ENCODE data around the gene ZMPSTE24. TPM values are rescaled to one million over a fixed set of nuclear protein-coding genes. Genes with fewer than 3 reads are reported as not detected.

Gene ZMPSTE24
- polyA plus RNA-seq, 2 of the 4 experiments (the other 2 are of a cell fraction) = 44.3 to 61.3 TPM

- POLR2A ChIA-PET = no interaction called here
- no peaks in the 10 kb centered on the region for H3K4me1 ChIP-seq
- no peak for DNase-seq (ENCODE audit: low read depth in 1 of 2, low spot score in 1 of 2)
- no peak for ATAC-seq
- H3K27ac ChIP-seq = no peak overlapping the region
- CTCF ChIA-PET = no interaction called here
- no peak overlapping the region for H3K4me3 ChIP-seq
- no peak for TF ChIP-seq CHD2 (IDR thresholded peaks at IDR 0.05; ENCODE audit: low read length, partially characterized antibody)
- no peak for TF ChIP-seq EP300 (IDR thresholded peaks at IDR 0.05)
- no peak for TF ChIP-seq MYC (IDR thresholded peaks at IDR 0.05; ENCODE audit: borderline replicate concordance, low read length)
- TF ChIP-seq RAD21 (conservative IDR thresholded peaks at IDR 0.05 in 1 of 2, IDR thresholded peaks at IDR 0.05 in 1 of 2) = no peak
- TF ChIP-seq CBX8 (IDR thresholded peaks at IDR 0.05) = no peak
- no peak for TF ChIP-seq RARB (CRISPR knock-in tag; IDR thresholded peaks at IDR 0.05)
- no peak for TF ChIP-seq CBX2 (IDR thresholded peaks at IDR 0.05; ENCODE audit: borderline replicate concordance, low read depth)
- no peak for TF ChIP-seq RNF2 (IDR thresholded peaks at IDR 0.05; ENCODE audit: borderline replicate concordance, low read depth)
- TF ChIP-seq TP53 (CRISPR knock-in tag; IDR thresholded peaks at IDR 0.05) = no peak
- no peak for TF ChIP-seq FOSB (CRISPR knock-in tag; IDR thresholded peaks at IDR 0.05)
- TF ChIP-seq KDM1A (IDR thresholded peaks at IDR 0.05; ENCODE audit: low read depth) = no peak
- WGBS (ENCODE audit: missing lambda C conversion rate) = 81% methylated on average over 10 of the region's 12 CpGs
- FAIRE-seq = no peak
- no peak overlapping the region for H3K4me2 ChIP-seq
- no peaks in the 10 kb centered on the region for H3K9me3 ChIP-seq
Measured at GRCh38 chr1:40301541-40302299, 43.7 kb downstream of the ZMPSTE24 start.

- H3K4me1 ChIP-seq = no peaks in the 10 kb centered on the region
- POLR2A ChIA-PET = no interaction called here
- H3K9me3 ChIP-seq = no peaks in the 10 kb centered on the region
- CTCF ChIA-PET = no interaction called here
- TF ChIP-seq NR3C1 (IDR thresholded peaks at IDR 0.05) (no peak), CHD4 (IDR thresholded peaks at IDR 0.05; ENCODE audit: borderline replicate concordance) (no peak), ZSCAN20 (CRISPR knock-in tag; IDR thresholded peaks at IDR 0.05) (no peak), NFE2L2 (conservative IDR thresholded peaks at IDR 0.05; ENCODE audit: low read length) (no peak), POLR2A (IDR thresholded peaks at IDR 0.05; ENCODE audit: low read length) (no peak), RNF2 (IDR thresholded peaks at IDR 0.05; ENCODE audit: borderline replicate concordance, low read depth) (no peak), HOXB13 (CRISPR knock-in tag; IDR thresholded peaks at IDR 0.05; ENCODE audit: low read depth) (no peak), EHF (CRISPR knock-in tag; IDR thresholded peaks at IDR 0.05) (no peak), CBX8 (IDR thresholded peaks at IDR 0.05) (no peak), HEYL (CRISPR knock-in tag; IDR thresholded peaks at IDR 0.05) (no peak), MAX (IDR thresholded peaks at IDR 0.05) (no peak), RARB (CRISPR knock-in tag; IDR thresholded peaks at IDR 0.05) (no peak), ZNF302 (CRISPR knock-in tag; IDR thresholded peaks at IDR 0.05) (no peak), ZC3H11A (IDR thresholded peaks at IDR 0.05) (no peak), RCOR1 (IDR thresholded peaks at IDR 0.05; ENCODE audit: low read depth, low read length) (no peak), TFCP2L1 (CRISPR knock-in tag; IDR thresholded peaks at IDR 0.05) (no peak), RFX5 (IDR thresholded peaks at IDR 0.05) (no peak), CBX2 (IDR thresholded peaks at IDR 0.05; ENCODE audit: borderline replicate concordance, low read depth) (no peak)
- DNase-seq (ENCODE audit: low read depth in 1 of 2, low spot score in 1 of 2) = no peak
- H3K27ac ChIP-seq = no peak overlapping the region
- ATAC-seq = no peak
- no peak overlapping the region for H3K4me2 ChIP-seq
- H3K4me3 ChIP-seq = no peak overlapping the region
- no peak for FAIRE-seq
- WGBS (ENCODE audit: missing lambda C conversion rate) = 90% methylated on average over 6 of the region's 13 CpGs
Measured at GRCh38 chr1:40302475-40302874, 44.4 kb downstream of the ZMPSTE24 start.

GRCh38 chr1:40303051-40303771 lies 45.2 kb downstream of the ZMPSTE24 start:
- Histone ChIP-seq H3K27ac (no peak overlapping the region), H3K9me3 (no peaks in the 10 kb centered on the region), H3K4me3 (no peak overlapping the region), H3K4me1 (no peaks in the 10 kb centered on the region), H3K4me2 (no peak overlapping the region)
- WGBS (ENCODE audit: missing lambda C conversion rate) = 83% methylated on average over 15 of the region's 38 CpGs
- CTCF ChIA-PET = interaction anchor here (1.7 kb wide), 1 partner anchor 12 kb away, joined by 10 read pairs; no protein-coding TSS in a partner anchor
- TF ChIP-seq RARB (CRISPR knock-in tag; IDR thresholded peaks at IDR 0.05) (no peak), TP53 (CRISPR knock-in tag; IDR thresholded peaks at IDR 0.05) (no peak), BHLHE40 (IDR thresholded peaks at IDR 0.05; ENCODE audit: low read depth, low read length) (no peak), ZSCAN20 (CRISPR knock-in tag; IDR thresholded peaks at IDR 0.05) (no peak), HOXA7 (CRISPR knock-in tag; IDR thresholded peaks at IDR 0.05) (no peak), EHMT2 (IDR thresholded peaks at IDR 0.05; ENCODE audit: low read depth) (no peak), BCL3 (IDR thresholded peaks at IDR 0.05) (no peak), HEYL (CRISPR knock-in tag; IDR thresholded peaks at IDR 0.05) (no peak), RFX5 (IDR thresholded peaks at IDR 0.05) (no peak), MAX (IDR thresholded peaks at IDR 0.05) (no peak), JUN (IDR thresholded peaks at IDR 0.05) (no peak), NFE2L2 (conservative IDR thresholded peaks at IDR 0.05; ENCODE audit: low read length) (no peak), EHF (CRISPR knock-in tag; IDR thresholded peaks at IDR 0.05) (no peak)
- ATAC-seq (no peak), FAIRE-seq (no peak), DNase-seq (ENCODE audit: low read depth in 1 of 2, low spot score in 1 of 2) (no peak)
- POLR2A ChIA-PET = no interaction called here

Measured in A549 (cell line).